LNCAP (cell line): ENCODE measurements around the gene HMGB1.

ENCODE experiments used
- CTCF ChIP-seq: fragments of 450-650 bp; IDR thresholded peaks from 2 replicates; pipeline ENCODE4 v1.5.1; 2017; ENCODE audit warnings: mild to moderate bottlenecking

The HMGB1 gene

DNA sequence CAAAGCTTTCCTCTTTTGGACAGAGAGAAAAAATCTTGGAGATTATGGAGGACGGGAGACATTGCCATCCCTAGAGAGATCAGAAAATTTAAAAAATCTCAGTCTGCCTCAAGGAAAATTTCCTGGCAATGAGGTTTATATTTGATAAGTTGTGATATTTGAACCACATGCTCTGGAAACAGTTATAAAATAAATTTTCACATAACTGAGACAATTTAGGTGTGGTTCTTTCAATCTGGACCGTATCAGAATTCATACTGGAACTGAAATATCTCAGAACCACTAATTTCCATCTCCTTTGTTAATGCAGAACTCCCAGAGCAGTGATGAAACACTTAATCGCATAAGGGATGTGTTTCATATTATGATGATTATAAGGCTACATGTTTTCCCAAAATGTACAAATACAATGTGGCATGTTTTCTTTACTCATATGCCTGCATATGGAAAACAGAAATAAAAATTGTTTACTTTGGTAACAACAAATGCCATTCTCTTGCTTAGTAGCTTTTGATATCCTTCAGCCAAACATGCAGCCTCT, 29.8 kb downstream of the HMGB1 start:
- TF ChIP-seq CTCF: no peak

DNA sequence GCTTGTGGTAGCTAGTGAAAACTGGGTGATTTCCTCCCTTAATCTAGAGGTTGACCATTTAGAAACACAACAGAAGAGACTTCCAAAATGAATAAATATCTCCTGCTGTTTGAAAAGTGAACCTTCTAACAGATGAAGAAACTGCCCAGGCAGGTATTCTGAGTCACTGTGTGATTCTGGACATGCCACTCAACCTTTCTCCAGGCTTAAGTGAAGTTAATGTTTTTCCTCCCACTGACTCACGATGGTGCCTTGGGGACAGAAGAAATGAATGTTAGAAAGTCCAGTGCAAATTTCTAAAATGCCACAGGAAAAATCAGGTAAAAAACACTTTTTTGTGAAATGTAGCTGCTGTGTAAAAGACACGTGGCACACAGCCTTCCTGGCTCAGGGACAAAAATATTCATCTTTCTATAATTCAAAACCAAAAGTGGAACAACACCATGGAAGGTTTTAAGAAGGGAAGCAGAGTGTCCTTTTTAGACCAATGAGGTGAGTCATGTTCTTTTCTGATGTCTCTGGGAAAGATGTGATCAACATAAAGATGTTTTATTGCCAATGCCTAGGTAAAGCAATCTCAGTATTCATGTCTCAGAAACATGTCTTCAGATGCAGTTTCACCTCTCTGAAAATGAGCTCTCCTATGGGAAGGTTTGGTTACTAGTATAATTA, 34.3 kb downstream of the HMGB1 start:
- no peak for TF ChIP-seq CTCF

- TF ChIP-seq CTCF: no peak
These were observed 35.7 kb downstream of the HMGB1 start for GRCh38 chr13:30429721-30430694.

DNA sequence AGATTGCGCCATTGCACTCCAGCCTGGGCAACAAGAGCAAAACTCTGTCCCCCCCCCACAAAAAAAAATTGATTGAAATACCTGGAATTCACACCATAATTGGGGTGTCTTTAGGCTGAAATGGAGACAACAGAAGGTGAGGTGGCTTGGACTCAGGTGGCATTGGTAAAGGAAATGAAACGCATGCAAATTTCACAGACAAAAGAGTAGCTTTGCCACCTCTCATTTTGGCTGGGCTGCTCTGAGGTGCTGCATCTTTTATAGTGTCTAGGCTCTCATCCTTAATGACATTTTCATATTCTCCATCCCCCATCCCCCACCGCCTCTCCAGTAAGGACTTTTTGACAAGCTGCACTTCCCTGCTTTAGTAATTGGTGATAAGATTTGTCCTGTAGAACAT, 36.5 kb downstream of the HMGB1 start:
- no peak for TF ChIP-seq CTCF

GRCh38 chr13:30423891-30424290, 41.8 kb downstream of the HMGB1 start:
- TF ChIP-seq CTCF: no peak

DNA sequence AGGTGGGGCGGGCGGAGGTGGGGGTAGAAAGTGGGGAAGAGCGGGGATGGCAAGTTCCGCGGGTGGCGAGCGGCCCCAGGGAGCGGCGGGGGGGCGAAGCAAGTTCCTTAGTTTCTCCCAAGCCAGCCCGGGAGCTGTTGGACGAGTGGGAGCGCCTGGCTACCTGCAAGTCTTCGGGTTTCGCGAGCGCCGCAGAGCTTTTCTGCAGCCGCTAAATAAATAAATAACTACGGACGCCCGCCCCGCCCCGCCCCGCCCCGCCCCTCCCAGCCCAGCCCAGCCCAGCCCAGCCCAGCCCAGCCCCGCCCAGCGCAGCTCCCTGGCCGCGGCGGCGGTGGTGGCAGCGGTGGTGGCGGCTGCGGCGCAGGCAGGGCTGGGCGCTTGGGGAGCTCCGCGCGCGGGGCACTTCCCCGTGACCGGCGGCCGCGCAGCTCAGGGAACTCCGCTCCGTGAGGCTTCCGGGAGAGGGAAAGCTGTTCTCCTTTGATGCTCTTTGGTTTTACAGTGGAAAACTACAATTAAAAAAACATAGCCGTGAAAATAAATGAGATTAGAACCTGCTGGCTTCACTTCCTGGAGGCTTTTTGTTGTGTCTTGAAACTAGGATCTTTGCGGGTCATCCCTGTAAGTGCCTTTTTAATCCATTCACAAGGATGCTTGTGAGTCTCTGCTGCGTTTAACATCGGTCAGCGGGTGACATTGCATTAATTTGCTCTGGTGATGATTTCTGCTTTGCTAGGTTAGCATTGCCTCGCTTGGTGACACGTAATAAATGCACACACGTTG, 43.5 kb downstream of the HMGB1 start, which contains the start of gene UBE2L5:
UBE2L5 (plus strand) TSS at position 440 of the 786 bp plus-strand sequence. CDS start 5,498 bp downstream, outside the sequence.
- TF ChIP-seq CTCF: no peak
